ENCODE results near the gene GCSH. TPM values are rescaled to one million over a fixed set of nuclear protein-coding genes. Genes with fewer than 3 reads are reported as not detected.

GCSH gene
- total RNA-seq, 1 donor from 2014 or later = 5.0 TPM

DNA sequence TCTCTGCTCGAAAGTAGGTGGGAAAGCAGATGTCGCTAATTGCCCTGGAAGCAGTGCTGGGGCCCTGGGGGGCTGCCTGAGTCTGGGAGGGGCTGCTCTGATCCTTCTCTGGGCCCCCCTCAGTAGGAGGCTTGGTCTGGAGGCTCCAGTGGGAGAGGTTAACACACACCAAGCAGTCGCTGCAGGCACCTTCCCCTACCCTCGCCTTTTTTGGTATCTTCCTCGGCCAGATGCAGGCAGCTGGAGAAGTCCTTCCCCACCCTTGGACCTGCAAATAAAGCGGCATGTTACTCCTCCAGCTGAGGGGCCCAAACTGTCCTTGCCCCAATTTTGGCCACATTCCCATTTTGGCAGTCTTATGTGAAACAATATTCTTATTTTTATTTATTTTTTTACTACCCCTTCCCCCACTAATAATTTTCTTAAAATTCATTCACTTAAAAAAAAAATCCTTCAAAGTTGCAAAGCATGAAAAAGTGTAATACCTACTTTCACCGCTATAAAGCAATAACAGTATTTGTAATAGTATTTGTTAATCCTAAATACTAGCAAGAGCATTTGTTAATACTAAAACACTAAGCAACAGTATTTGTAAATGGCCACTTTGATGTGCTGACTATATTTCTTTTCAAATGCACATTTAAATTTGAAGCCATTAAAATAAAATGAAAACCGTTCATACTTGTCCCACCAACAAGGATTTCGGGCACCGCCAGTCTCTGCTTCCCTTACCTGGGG, 34.2 kb downstream of the GCSH start:
- Histone ChIP-seq H3K4me1 (no peaks in the 10 kb centered on the region), H3K4me3 (no peak overlapping the region), H3K9me3 (no peaks in the 10 kb centered on the region), H3K27me3 (no peaks in the 10 kb centered on the region), H3K27ac (no peak overlapping the region), H3K36me3 (no peaks in the 10 kb centered on the region)
- TF ChIP-seq, protein P1, sequence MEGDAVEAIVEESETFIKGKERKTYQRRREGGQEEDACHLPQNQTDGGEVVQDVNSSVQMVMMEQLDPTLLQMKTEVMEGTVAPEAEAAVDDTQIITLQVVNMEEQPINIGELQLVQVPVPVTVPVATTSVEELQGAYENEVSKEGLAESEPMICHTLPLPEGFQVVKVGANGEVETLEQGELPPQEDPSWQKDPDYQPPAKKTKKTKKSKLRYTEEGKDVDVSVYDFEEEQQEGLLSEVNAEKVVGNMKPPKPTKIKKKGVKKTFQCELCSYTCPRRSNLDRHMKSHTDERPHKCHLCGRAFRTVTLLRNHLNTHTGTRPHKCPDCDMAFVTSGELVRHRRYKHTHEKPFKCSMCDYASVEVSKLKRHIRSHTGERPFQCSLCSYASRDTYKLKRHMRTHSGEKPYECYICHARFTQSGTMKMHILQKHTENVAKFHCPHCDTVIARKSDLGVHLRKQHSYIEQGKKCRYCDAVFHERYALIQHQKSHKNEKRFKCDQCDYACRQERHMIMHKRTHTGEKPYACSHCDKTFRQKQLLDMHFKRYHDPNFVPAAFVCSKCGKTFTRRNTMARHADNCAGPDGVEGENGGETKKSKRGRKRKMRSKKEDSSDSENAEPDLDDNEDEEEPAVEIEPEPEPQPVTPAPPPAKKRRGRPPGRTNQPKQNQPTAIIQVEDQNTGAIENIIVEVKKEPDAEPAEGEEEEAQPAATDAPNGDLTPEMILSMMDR (IDR thresholded peaks at IDR 0.05) = no peak
- DNase-seq (ENCODE audit: low spot score in 2 of 2) = no peak
- intact Hi-C loops (cut with DNase I) = no loop called here

DNA sequence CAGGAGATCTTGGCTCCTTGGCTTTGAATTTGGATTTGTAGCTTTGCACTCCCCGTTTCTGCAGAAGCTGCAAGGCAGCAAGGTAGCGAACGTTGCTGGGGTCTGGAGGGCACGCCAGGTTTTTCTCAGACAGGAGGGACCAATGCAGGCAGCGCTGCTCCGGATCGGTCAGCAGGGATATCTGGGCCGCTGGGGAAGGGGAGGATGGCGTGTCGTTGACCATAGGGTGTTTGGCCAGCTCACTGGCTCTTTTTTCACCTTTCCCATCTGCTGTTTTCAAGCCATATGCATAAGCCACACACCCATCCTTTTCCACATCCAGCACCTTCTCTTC, 34.9 kb downstream of the GCSH start:
- H3K4me1 ChIP-seq = no peaks in the 10 kb centered on the region
- H3K27ac ChIP-seq = no peak overlapping the region
- no peak overlapping the region for H3K4me3 ChIP-seq
- no peak for DNase-seq (ENCODE audit: low spot score in 2 of 2)
- intact Hi-C loops (cut with DNase I) = no loop called here
- H3K27me3 ChIP-seq = no peaks in the 10 kb centered on the region
- H3K9me3 ChIP-seq = no peaks in the 10 kb centered on the region
- TF ChIP-seq, protein P1 (IDR thresholded peaks at IDR 0.05) = no peak
- no peaks in the 10 kb centered on the region for H3K36me3 ChIP-seq

DNA sequence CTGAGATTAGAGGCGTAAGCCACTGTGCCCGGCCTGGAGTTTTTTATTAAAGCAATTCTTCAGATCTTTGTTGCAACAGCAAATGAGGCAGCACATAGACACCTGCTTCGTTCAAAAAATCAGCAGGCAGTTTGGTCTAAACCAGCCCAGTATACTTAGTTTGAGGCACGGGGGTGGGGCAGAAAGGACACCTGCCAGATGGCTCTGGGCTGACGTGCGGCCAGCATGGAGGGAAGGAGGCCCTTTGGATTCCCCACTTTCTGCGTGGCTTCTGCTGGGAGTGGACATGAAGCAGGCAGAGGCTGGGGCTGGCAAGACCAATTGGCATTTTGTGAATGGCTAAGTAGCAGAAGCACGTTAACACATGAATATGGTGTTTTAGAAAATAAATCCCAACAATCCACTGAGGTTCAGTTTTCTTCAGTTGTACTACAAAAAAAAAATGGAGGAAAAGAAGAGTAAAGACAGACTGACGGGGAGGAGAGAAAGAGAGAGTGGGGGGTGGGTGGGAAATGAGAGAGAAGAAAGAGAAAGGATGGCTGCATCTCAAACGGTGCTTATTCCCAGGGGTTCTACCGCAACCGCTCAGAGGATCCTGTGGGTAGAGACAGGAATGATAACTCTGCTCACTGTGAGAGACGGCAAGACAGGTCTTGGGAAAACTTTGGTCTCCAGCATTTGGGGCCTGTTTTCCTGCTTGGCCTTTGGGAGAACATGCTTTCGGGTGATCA, 35.5 kb downstream of the GCSH start:
- DNase-seq (ENCODE audit: low spot score in 2 of 2) = no peak
- Histone ChIP-seq H3K36me3 (no peaks in the 10 kb centered on the region), H3K27me3 (no peaks in the 10 kb centered on the region), H3K4me1 (no peaks in the 10 kb centered on the region), H3K27ac (no peak overlapping the region), H3K4me3 (no peak overlapping the region), H3K9me3 (no peaks in the 10 kb centered on the region)
- TF ChIP-seq, protein P1 (IDR thresholded peaks at IDR 0.05) = no peak
- intact Hi-C loops (cut with DNase I) = no loop called here

DNA sequence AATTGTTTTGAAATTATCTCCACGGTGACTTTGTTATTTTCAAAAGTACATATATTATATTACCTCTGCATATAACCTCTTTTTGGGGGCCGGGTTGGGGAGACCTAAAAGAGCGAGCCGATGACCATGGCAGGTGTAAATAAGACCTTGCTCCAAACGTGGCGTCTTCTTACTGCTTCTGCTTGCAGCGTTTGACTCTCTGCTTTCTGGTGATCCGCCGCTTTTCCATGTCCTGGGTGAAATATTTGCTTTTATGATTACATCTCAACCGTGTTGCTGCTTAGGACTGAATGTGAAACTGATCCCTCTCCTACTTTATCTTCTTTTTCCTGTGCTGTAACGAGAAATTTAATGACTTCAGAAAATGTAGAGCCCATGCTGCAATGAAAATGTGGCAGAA, 42.4 kb downstream of the GCSH start:
- H3K4me1 ChIP-seq = no peaks in the 10 kb centered on the region
- DNase-seq (ENCODE audit: low spot score in 2 of 2) = no peak
- no peaks in the 10 kb centered on the region for H3K27me3 ChIP-seq
- H3K27ac ChIP-seq = no peak overlapping the region
- no peak overlapping the region for H3K4me3 ChIP-seq
- H3K9me3 ChIP-seq = peaks cover 6% of the 10 kb centered on the region in 2 donors
- intact Hi-C loops (cut with DNase I) = no loop called here
- H3K36me3 ChIP-seq = no peaks in the 10 kb centered on the region
- TF ChIP-seq, protein P1 (IDR thresholded peaks at IDR 0.05) = no peak

DNA sequence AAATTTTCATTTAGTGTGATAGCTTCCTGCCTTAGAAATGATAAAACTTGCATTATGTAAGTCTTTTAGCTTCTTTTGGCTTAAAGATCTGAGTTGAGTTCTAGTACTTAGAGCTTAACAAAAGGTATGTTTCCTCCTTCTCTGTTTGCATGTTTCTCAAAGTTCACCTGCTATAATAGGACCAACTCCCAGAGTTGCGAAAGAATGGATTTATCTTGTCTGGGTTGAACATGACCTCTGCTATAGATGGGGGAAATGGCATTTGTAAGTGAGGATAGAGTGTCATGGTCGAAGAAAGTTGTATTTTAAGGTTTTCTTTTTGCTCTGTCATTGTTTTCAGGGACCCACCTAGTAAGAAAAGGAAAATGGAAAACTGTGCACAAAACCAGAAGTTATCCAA, 53.4 kb downstream of the GCSH start:
- H3K36me3 ChIP-seq = peaks cover 42 to 61% of the 10 kb centered on the region in 2 donors
- TF ChIP-seq, protein P1 (IDR thresholded peaks at IDR 0.05) = no peak
- intact Hi-C loops (cut with DNase I) = no loop called here
- H3K9me3 ChIP-seq = no peaks in the 10 kb centered on the region
- no peak for DNase-seq (ENCODE audit: low spot score in 2 of 2)
- H3K4me1 ChIP-seq = peaks cover 0 to 2% of the 10 kb centered on the region in 2 donors
- H3K4me3 ChIP-seq = no peak overlapping the region
- no peaks in the 10 kb centered on the region for H3K27me3 ChIP-seq
- H3K27ac ChIP-seq = no peak overlapping the region
